ENCODE data around the gene UNC45A.

DNA sequence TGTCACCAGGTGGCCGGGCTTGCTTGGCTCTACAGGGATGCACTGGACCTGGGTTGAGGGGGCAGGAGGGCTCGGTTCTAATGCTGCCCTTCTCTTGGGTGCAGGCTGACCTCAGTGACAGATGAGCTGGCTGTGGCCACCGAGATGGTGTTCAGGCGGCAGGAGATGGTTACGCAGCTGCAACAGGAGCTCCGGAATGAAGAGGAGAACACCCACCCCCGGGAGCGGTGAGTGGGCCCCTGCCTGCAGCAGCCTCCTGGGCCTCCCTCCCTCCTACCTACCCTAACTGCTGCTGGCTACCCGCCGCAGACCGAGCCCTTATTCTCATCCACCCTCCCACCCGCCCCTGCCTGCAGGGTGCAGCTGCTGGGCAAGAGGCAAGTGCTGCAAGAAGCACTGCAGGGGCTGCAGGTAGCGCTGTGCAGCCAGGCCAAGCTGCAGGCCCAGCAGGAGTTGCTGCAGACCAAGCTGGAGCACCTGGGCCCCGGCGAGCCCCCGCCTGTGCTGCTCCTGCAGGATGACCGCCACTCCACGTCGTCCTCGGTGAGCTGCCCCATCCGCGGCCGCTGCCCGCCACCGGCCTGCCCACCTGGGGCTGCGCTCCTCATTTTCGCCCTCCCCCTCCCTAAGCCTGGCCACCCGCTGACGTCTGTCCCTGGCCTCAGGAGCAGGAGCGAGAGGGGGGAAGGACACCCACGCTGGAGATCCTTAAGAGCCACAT is 45.2 kb upstream of the UNC45A start:
- TF ChIP-seq CTCF (IDR thresholded peaks at IDR 0.05) (no peak), EP300 (IDR thresholded peaks at IDR 0.05) (no peak)

All from ovary (tissue), 3 donors.